ENCODE data around the gene RPS17. TPM values are rescaled to one million over a fixed set of nuclear protein-coding genes. Genes with fewer than 3 reads are reported as not detected.

The RPS17 gene
- polyA plus RNA-seq, 3 donors, result 604 to 2,881 (median 619) TPM

GRCh38 chr15:82552861-82553260 is 12.6 kb upstream of the RPS17 start:
- peaks cover 0 to 3% (median 0%) of the 10 kb centered on the region in 7 donors for H3K9me3 Mint-ChIP-seq
- H3K27ac Mint-ChIP-seq, result no peak overlapping the region
- no CpG with 5 or more reads among the region's 2 CpGs for WGBS (ENCODE audit: insufficient coverage)
- H3K36me3 Mint-ChIP-seq, result no peaks in the 10 kb centered on the region
- Histone ChIP-seq H3K4me1 (ENCODE audit: control insufficient read depth in 1 of 2, insufficient read depth in 2 of 2, low read length in 2 of 2) (no peaks in the 10 kb centered on the region), H3K27me3 (ENCODE audit: control insufficient read depth in 2 of 2, insufficient read depth in 2 of 2, low read length in 2 of 2) (no peaks in the 10 kb centered on the region), H3K4me2 (replicated peaks; ENCODE audit: extremely low read depth, low read length, poor library complexity, severe bottlenecking) (no peak overlapping the region), H3K9ac (ENCODE audit: insufficient read depth, low read length, poor library complexity, severe bottlenecking) (no peak overlapping the region), H3K36me3 (replicated peaks in 1 of 2; ENCODE audit: control insufficient read depth in 1 of 2, insufficient read depth in 2 of 2, low read length in 2 of 2) (no peaks in the 10 kb centered on the region), H3K79me2 (ENCODE audit: insufficient read depth, low read length) (no peaks in the 10 kb centered on the region), H2AFZ (ENCODE audit: insufficient read depth, low read depth, low read length, poor library complexity, severe bottlenecking) (no peak overlapping the region), H3K27ac (ENCODE audit: low read depth in 1 of 2, low read length in 2 of 2) (no peak overlapping the region), H3K4me3 (replicated peaks in 1 of 3; ENCODE audit: low read depth in 2 of 3, low read length in 3 of 3) (no peak overlapping the region), H3K9me3 (replicated peaks in 1 of 2; ENCODE audit: control insufficient read depth in 1 of 2, insufficient read depth in 1 of 2, low read length in 2 of 2) (no peaks in the 10 kb centered on the region), H4K20me1 (ENCODE audit: insufficient read depth, low read length) (no peaks in the 10 kb centered on the region)
- H3K4me3 Mint-ChIP-seq, result no peak overlapping the region
- H3K27me3 Mint-ChIP-seq (ENCODE audit: low read depth in 3 of 3), result peaks cover 3 to 4% (median 4%) of the 10 kb centered on the region in 3 donors
- H3K4me1 Mint-ChIP-seq, result no peaks in the 10 kb centered on the region
- DNase-seq, result no peak
- no peak for TF ChIP-seq CTCF (IDR thresholded peaks at IDR 0.05)
- intact Hi-C loops (cut with micrococcal nuclease), result no loop called here

- Histone ChIP-seq H3K27ac (ENCODE audit: low read depth in 1 of 2, low read length in 2 of 2) (no peak overlapping the region), H3K9ac (ENCODE audit: insufficient read depth, low read length, poor library complexity, severe bottlenecking) (no peak overlapping the region), H3K9me3 (replicated peaks in 1 of 2; ENCODE audit: control insufficient read depth in 1 of 2, insufficient read depth in 1 of 2, low read length in 2 of 2) (no peaks in the 10 kb centered on the region), H3K4me2 (replicated peaks; ENCODE audit: extremely low read depth, low read length, poor library complexity, severe bottlenecking) (no peak overlapping the region), H3K27me3 (ENCODE audit: control insufficient read depth in 2 of 2, insufficient read depth in 2 of 2, low read length in 2 of 2) (no peaks in the 10 kb centered on the region), H3K4me3 (replicated peaks in 1 of 3; ENCODE audit: low read depth in 2 of 3, low read length in 3 of 3) (no peak overlapping the region), H3K36me3 (replicated peaks in 1 of 2; ENCODE audit: control insufficient read depth in 1 of 2, insufficient read depth in 2 of 2, low read length in 2 of 2) (no peaks in the 10 kb centered on the region), H2AFZ (ENCODE audit: insufficient read depth, low read depth, low read length, poor library complexity, severe bottlenecking) (no peak overlapping the region), H3K79me2 (ENCODE audit: insufficient read depth, low read length) (no peaks in the 10 kb centered on the region), H4K20me1 (ENCODE audit: insufficient read depth, low read length) (no peaks in the 10 kb centered on the region), H3K4me1 (ENCODE audit: control insufficient read depth in 1 of 2, insufficient read depth in 2 of 2, low read length in 2 of 2) (no peaks in the 10 kb centered on the region)
- H3K4me1 Mint-ChIP-seq, result no peaks in the 10 kb centered on the region
- WGBS (ENCODE audit: insufficient coverage), result no CpG with 5 or more reads among the region's 5 CpGs
- H3K27ac Mint-ChIP-seq, result no peak overlapping the region
- H3K9me3 Mint-ChIP-seq, result peaks cover 0 to 3% (median 0%) of the 10 kb centered on the region in 7 donors
- no peak for DNase-seq
- intact Hi-C loops (cut with micrococcal nuclease), result no loop called here
- no peaks in the 10 kb centered on the region for H3K36me3 Mint-ChIP-seq
- H3K27me3 Mint-ChIP-seq (ENCODE audit: low read depth in 3 of 3), result peaks cover 2 to 5% (median 4%) of the 10 kb centered on the region in 3 donors
- no peak overlapping the region for H3K4me3 Mint-ChIP-seq
- TF ChIP-seq CTCF (IDR thresholded peaks at IDR 0.05), result no peak
Observed at GRCh38 chr15:82551646-82552247, 11.5 kb upstream of the RPS17 start.
